Activated CD4-positive, CD25-positive, alpha-beta regulatory T cell treated with anti-CD3 and anti-CD28 coated beads, Interleukin-2, amount 50 U/mL, for 16 hours (primary cell): ENCODE results near the gene TFB2M.

Source experiments
- DNase-seq: peaks from one replicate; pipeline ENCODE4 v3.0.0-alpha.2; 2020; ENCODE audit warnings: low read depth, low spot score

The TFB2M gene

GRCh38 chr1:246552110-246552509 lies 14.0 kb downstream of the TFB2M start:
- no peak for DNase-seq

- DNase-seq = no peak
Measured at GRCh38 chr1:246550402-246550801, 15.7 kb downstream of the TFB2M start.

GRCh38 chr1:246549665-246550064 lies 16.4 kb downstream of the TFB2M start:
- DNase-seq = no peak

GRCh38 chr1:246544001-246544400 lies 22.1 kb downstream of the TFB2M start:
- DNase-seq = no peak

GRCh38 chr1:246540738-246541491 lies 25.1 kb downstream of the TFB2M start:
- no peak for DNase-seq

GRCh38 chr1:246537887-246538286 lies 28.2 kb downstream of the TFB2M start:
- DNase-seq = no peak

- no peak for DNase-seq
Measured at GRCh38 chr1:246537441-246537840, 28.6 kb downstream of the TFB2M start.

- no peak for DNase-seq
Measured at GRCh38 chr1:246534114-246534513, 31.9 kb downstream of the TFB2M start.

GRCh38 chr1:246533371-246533905 lies 32.6 kb downstream of the TFB2M start:
- DNase-seq = no peak

- DNase-seq = no peak
Measured at GRCh38 chr1:246532519-246532918, 33.5 kb downstream of the TFB2M start.

GRCh38 chr1:246530482-246530881 lies 35.6 kb downstream of the TFB2M start:
- no peak for DNase-seq

GRCh38 chr1:246528933-246529731 lies 36.9 kb downstream of the TFB2M start:
- no peak for DNase-seq

GRCh38 chr1:246527402-246528088 lies 38.5 kb downstream of the TFB2M start:
- no peak for DNase-seq

GRCh38 chr1:246526915-246527314 lies 39.1 kb downstream of the TFB2M start:
- no peak for DNase-seq

- no peak for DNase-seq
Measured at GRCh38 chr1:246526380-246526779, 39.7 kb downstream of the TFB2M start.

GRCh38 chr1:246519514-246519913 lies 46.5 kb downstream of the TFB2M start:
- DNase-seq = no peak

GRCh38 chr1:246518456-246519205 lies 47.4 kb downstream of the TFB2M start:
- DNase-seq = no peak

GRCh38 chr1:246517391-246517790 lies 48.7 kb downstream of the TFB2M start:
- no peak for DNase-seq

- no peak for DNase-seq
Measured at GRCh38 chr1:246516126-246516525, 49.9 kb downstream of the TFB2M start.

- no peak for DNase-seq
Measured at GRCh38 chr1:246515390-246516005, 50.6 kb downstream of the TFB2M start.
